ENCODE measurements around the gene APAF1. TPM values are rescaled to one million over a fixed set of nuclear protein-coding genes. Genes with fewer than 3 reads are reported as not detected.

Gene APAF1
- total RNA-seq, 1 donor from 2014 or later = 45.9 TPM

DNA sequence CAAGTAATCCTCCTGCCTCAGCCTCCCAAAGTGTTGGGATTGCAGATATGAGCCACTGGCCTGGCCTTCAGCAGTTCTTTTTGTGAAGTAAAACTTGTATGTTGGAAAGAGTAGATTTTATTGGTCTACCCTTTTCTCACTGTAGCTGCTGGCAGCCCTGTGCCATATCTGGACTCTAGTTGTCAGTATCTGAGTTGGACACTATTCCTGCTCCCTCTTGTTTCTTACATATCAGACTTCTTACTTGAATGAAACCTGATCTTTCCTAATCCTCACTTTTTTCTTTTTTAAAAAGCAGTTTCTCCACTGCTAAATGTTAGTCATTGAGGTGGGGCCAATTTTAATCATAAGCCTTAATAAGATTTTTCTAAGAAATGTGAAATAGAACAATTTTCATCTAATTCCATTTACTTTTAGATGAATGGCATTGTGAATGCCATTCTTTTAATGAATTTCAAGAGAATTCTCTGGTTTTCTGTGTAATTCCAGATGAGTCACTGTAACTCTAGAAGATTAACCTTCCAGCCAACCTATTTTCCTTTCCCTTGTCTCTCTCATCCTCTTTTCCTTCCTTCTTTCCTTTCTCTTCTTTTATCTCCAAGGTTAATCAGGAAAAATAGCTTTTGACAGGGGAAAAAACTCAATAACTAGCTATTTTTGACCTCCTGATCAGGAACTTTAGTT lies 88.7 kb downstream of the APAF1 start:
- Mint-ChIP-seq H3K27ac (ENCODE audit: unreplicated experiment) (no peak overlapping the region), H3K9me3 (ENCODE audit: unreplicated experiment) (no peaks in the 10 kb centered on the region), H3K4me1 (ENCODE audit: unreplicated experiment) (peaks cover 7% of the 10 kb centered on the region), H3K4me3 (ENCODE audit: unreplicated experiment) (no peak overlapping the region), H3K27me3 (ENCODE audit: unreplicated experiment) (peaks cover 2% of the 10 kb centered on the region), H3K36me3 (ENCODE audit: low read depth, unreplicated experiment) (peaks cover 27% of the 10 kb centered on the region)
- TF ChIP-seq, protein P1, sequence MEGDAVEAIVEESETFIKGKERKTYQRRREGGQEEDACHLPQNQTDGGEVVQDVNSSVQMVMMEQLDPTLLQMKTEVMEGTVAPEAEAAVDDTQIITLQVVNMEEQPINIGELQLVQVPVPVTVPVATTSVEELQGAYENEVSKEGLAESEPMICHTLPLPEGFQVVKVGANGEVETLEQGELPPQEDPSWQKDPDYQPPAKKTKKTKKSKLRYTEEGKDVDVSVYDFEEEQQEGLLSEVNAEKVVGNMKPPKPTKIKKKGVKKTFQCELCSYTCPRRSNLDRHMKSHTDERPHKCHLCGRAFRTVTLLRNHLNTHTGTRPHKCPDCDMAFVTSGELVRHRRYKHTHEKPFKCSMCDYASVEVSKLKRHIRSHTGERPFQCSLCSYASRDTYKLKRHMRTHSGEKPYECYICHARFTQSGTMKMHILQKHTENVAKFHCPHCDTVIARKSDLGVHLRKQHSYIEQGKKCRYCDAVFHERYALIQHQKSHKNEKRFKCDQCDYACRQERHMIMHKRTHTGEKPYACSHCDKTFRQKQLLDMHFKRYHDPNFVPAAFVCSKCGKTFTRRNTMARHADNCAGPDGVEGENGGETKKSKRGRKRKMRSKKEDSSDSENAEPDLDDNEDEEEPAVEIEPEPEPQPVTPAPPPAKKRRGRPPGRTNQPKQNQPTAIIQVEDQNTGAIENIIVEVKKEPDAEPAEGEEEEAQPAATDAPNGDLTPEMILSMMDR (IDR thresholded peaks at IDR 0.05; ENCODE audit: unreplicated experiment) = no peak
- no peak for DNase-seq (ENCODE audit: low spot score)

DNA sequence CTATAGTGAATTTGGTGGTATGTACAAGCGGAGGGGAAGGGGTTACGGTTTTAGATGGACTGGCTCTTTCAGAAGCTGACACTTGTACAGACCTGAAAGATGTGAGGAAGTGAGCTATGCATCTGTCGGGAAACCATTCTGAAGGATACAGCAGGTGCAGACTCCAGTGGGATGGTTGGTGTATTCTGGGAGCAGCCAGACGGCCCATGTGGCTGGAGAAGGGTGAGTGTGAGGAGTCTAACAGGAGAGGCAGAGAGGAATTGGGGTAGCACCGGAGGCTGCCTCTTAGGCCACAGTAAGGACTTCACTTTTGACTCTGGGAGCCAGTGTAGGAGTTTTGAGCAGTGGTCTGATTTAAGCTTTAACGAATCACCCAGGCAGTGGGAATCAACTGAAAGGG lies 90.7 kb downstream of the APAF1 start:
- Mint-ChIP-seq H3K4me1 (ENCODE audit: unreplicated experiment) (peaks cover 7% of the 10 kb centered on the region), H3K36me3 (ENCODE audit: low read depth, unreplicated experiment) (peaks cover 22% of the 10 kb centered on the region), H3K27me3 (ENCODE audit: unreplicated experiment) (peaks cover 2% of the 10 kb centered on the region), H3K4me3 (ENCODE audit: unreplicated experiment) (no peak overlapping the region), H3K27ac (ENCODE audit: unreplicated experiment) (no peak overlapping the region), H3K9me3 (ENCODE audit: unreplicated experiment) (no peaks in the 10 kb centered on the region)
- TF ChIP-seq, protein P1 (IDR thresholded peaks at IDR 0.05; ENCODE audit: unreplicated experiment) = no peak
- no peak for DNase-seq (ENCODE audit: low spot score)

DNA sequence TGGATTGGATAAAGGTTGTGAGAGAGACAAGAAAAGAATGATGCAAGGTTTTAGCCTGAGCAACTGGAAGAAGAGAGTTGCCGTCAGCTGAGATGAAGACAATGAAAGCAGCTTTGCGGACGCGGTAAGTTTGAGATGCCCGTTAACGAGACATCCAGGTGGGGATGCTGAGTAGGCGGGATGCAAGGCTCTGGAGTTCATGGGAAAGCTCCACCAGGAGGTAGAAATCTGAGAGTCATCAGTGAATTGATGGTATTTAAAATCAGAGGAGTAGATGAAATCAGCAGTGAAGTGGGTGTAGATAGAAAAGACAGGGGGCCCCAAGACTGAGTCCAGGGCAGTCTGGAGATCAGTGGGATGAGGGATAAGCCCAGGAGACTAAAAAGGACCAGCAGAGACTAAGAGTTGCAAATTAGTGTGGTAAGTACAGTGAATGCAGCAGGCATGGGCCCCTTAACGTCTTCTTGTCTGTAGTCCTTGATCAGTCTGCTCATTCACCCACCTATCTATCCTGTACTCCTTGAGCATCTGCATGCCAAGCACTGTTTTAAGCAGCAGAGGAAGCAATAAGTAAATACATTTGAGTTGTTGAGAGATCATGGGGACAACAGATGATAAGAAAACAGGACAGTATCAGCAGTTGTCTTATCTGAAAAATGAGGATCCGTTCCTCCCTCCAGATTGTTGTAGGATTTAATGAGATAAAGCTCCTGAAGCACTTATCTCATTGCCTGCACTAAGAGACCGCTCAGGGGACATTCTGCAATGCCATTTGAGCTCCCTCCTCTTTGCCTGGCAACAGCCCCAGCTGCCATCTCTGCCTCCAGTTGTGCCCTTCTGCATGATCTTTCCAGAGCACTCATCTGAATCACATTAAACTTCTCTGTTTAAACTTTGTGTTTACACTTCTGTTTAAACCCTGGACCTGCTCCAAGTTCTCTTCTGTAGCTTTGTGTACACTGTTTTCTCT lies 91.5 kb downstream of the APAF1 start:
- peaks cover 17% of the 10 kb centered on the region for H3K36me3 Mint-ChIP-seq (ENCODE audit: low read depth, unreplicated experiment)
- TF ChIP-seq, protein P1 (IDR thresholded peaks at IDR 0.05; ENCODE audit: unreplicated experiment) = no peak
- peaks cover 3% of the 10 kb centered on the region for H3K27me3 Mint-ChIP-seq (ENCODE audit: unreplicated experiment)
- H3K4me3 Mint-ChIP-seq (ENCODE audit: unreplicated experiment) = no peak overlapping the region
- DNase-seq (ENCODE audit: low spot score) = no peak
- H3K4me1 Mint-ChIP-seq (ENCODE audit: unreplicated experiment) = peaks cover 7% of the 10 kb centered on the region
- H3K9me3 Mint-ChIP-seq (ENCODE audit: unreplicated experiment) = no peaks in the 10 kb centered on the region
- no peak overlapping the region for H3K27ac Mint-ChIP-seq (ENCODE audit: unreplicated experiment)

DNA sequence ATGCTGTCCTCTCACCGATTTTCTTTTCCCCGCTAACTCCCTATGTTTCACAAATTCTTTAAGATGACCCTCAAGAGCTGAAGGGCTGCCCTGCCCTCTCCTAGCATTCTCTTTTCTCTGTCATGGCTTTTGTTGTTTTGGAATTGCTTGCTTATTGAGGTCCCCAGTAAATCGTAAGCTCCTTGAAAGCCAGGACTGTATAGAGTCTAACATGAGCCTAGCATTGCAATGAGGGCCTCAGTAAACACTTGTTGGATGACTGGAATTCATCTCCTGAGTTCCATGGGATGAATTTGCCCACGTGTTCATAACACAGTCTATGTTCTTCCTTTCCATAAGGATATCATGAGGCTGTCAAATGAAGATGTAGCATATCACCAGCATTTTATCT lies 92.2 kb downstream of the APAF1 start:
- TF ChIP-seq, protein P1 (IDR thresholded peaks at IDR 0.05; ENCODE audit: unreplicated experiment) = no peak
- Mint-ChIP-seq H3K36me3 (ENCODE audit: low read depth, unreplicated experiment) (peaks cover 13% of the 10 kb centered on the region), H3K4me1 (ENCODE audit: unreplicated experiment) (peaks cover 7% of the 10 kb centered on the region), H3K9me3 (ENCODE audit: unreplicated experiment) (no peaks in the 10 kb centered on the region), H3K27me3 (ENCODE audit: unreplicated experiment) (peaks cover 3% of the 10 kb centered on the region), H3K27ac (ENCODE audit: unreplicated experiment) (no peak overlapping the region), H3K4me3 (ENCODE audit: unreplicated experiment) (no peak overlapping the region)
- no peak for DNase-seq (ENCODE audit: low spot score)
